Activated naive CD8-positive, alpha-beta T cell treated with anti-CD3 and anti-CD28 coated beads, Interleukin-2, amount 50 U/mL, for 24 hours (primary cell): Measurements from ENCODE around the gene TAF15.

Source experiments
- ATAC-seq: fragments of 150-1000 bp; cut with Tn5 transposase; one replicate; pipeline ENCODE4 v1.10.0; 2021
- DNase-seq: peaks from one replicate; pipeline ENCODE4 v3.0.0; 2021
- H3K27ac Mint-ChIP-seq: one replicate; pipeline ENCODE4 v1.8.0; 2021; ENCODE audit warnings: mild to moderate bottlenecking, mixed read lengths
- H3K27me3 Mint-ChIP-seq: one replicate; pipeline ENCODE4 v1.8.0; 2021; ENCODE audit warnings: mixed read lengths
- H3K36me3 Mint-ChIP-seq: one replicate; pipeline ENCODE4 v1.8.0; 2021; ENCODE audit warnings: low read depth, mixed read lengths
- H3K4me1 Mint-ChIP-seq: one replicate; pipeline ENCODE4 v1.8.0; 2021; ENCODE audit warnings: mixed read lengths
- H3K4me3 Mint-ChIP-seq: one replicate; pipeline ENCODE4 v1.8.0; 2021; ENCODE audit warnings: mild to moderate bottlenecking, moderate library complexity, mixed read lengths
- H3K9me3 Mint-ChIP-seq: one replicate; pipeline ENCODE4 v1.8.0; 2021; ENCODE audit warnings: mixed read lengths

TAF15 gene

DNA sequence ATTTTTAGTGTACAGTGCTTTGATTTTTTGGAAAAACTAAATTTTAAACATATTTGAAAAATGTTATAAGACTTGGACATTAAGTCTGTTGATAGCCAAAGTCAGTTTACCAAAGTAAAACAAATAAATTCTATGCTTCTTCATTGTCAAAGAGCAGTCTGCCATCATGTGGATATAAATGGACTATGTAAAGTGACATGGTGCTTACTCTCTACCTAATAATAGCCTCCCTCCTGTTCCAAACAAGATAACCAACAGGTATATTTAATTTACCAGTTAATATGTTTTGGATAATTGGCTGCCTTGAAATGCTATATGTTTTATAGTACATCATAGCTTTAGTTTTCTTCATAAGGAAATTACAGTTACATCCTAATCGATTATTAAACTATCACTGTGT is 15.9 kb downstream of the TAF15 start:
- no peak for ATAC-seq
- Mint-ChIP-seq H3K4me1 (peaks cover 1% of the 10 kb centered on the region), H3K36me3 (peaks cover 64% of the 10 kb centered on the region), H3K4me3 (no peak overlapping the region), H3K27ac (no peak overlapping the region), H3K27me3 (no peaks in the 10 kb centered on the region), H3K9me3 (no peaks in the 10 kb centered on the region)
- no peak for DNase-seq

DNA sequence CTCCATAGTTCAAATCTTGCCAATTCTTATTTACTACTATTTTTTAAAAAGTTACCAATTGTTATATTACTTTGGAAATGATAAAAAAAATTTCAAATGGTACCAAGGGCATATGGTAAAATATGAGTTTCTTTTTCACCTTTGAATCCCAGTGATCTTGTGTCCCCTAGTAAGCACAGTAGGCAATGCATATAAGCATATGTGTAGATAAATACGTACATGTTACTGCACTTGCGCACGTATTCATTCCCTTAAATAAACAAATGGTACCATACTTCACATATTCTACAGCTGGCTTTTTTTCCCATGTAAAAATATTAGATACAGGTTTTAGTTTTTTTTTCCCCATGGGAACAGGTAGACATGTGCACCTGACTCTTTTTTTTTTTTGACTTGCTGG is 31.8 kb downstream of the TAF15 start:
- H3K4me3 Mint-ChIP-seq: no peak overlapping the region
- peaks cover 6% of the 10 kb centered on the region for H3K4me1 Mint-ChIP-seq
- H3K9me3 Mint-ChIP-seq: no peaks in the 10 kb centered on the region
- no peak for ATAC-seq
- peaks cover 60% of the 10 kb centered on the region for H3K36me3 Mint-ChIP-seq
- H3K27ac Mint-ChIP-seq: no peak overlapping the region
- H3K27me3 Mint-ChIP-seq: no peaks in the 10 kb centered on the region
- DNase-seq: no peak

DNA sequence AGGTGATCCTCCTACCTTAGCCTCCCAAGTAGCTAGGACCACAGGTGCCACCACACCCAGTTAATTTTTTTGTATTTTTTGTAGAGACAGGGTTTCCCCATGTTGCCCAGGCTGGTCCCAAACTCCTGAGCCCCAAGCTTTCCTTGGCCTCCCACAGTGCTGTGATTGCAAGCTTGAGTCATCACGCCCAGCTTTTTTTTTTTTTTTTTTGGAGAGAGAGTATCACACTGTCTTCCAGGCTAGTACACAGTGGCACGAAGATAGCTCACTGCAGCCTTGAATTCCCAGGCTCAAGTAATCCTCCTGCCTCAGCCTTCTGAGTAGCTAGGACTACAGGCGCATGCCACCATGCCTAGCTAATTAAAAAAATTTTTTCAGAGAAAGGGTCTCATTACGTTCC is 32.2 kb downstream of the TAF15 start:
- H3K9me3 Mint-ChIP-seq: no peaks in the 10 kb centered on the region
- peaks cover 56% of the 10 kb centered on the region for H3K36me3 Mint-ChIP-seq
- peaks cover 6% of the 10 kb centered on the region for H3K4me1 Mint-ChIP-seq
- no peak for DNase-seq
- H3K27me3 Mint-ChIP-seq: no peaks in the 10 kb centered on the region
- H3K27ac Mint-ChIP-seq: no peak overlapping the region
- H3K4me3 Mint-ChIP-seq: no peak overlapping the region
- no peak for ATAC-seq

DNA sequence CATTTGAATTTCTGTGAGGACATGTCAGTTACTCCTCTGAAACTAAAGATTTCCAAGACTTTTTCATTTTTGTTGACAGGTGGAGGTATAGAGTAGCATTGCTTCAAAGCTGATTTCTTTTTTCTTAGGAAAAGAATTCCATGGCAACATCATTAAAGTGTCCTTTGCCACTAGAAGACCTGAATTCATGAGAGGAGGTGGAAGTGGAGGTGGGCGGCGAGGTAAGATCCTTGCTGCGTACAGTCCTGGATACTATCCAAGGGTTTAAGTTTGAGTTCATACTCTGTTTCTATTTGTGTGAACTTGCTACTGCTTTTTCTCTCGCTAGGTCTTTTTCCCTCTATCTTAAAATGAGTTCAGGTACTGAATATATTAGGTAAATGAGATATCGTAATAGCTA is 33.0 kb downstream of the TAF15 start:
- Mint-ChIP-seq H3K4me1 (peaks cover 6% of the 10 kb centered on the region), H3K27me3 (no peaks in the 10 kb centered on the region), H3K27ac (no peak overlapping the region), H3K36me3 (peaks cover 50% of the 10 kb centered on the region), H3K9me3 (no peaks in the 10 kb centered on the region), H3K4me3 (no peak overlapping the region)
- DNase-seq (no peak), ATAC-seq (no peak)

DNA sequence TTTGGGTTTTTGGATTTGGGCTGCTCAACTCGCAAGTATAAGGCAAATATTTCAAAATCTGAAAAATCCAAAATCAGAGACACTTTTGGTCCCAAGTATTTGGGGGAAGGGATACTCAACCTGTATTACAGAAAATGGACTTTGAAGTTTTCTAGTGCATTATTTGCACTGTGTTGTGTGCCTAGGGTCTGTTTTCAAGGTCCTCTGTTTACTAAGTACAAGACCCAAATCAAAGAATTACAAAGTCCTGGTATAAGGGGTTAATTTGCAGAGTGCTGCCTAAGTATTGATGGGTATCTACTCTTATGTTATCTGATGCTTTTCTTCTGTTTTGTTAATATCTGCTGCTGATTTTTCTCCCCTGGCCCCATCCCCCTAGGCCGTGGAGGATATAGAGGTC is 34.4 kb downstream of the TAF15 start:
- Mint-ChIP-seq H3K36me3 (peaks cover 50% of the 10 kb centered on the region), H3K27ac (no peak overlapping the region), H3K4me1 (peaks cover 2% of the 10 kb centered on the region), H3K27me3 (no peaks in the 10 kb centered on the region), H3K4me3 (no peak overlapping the region), H3K9me3 (no peaks in the 10 kb centered on the region)
- no peak for DNase-seq
- no peak for ATAC-seq

DNA sequence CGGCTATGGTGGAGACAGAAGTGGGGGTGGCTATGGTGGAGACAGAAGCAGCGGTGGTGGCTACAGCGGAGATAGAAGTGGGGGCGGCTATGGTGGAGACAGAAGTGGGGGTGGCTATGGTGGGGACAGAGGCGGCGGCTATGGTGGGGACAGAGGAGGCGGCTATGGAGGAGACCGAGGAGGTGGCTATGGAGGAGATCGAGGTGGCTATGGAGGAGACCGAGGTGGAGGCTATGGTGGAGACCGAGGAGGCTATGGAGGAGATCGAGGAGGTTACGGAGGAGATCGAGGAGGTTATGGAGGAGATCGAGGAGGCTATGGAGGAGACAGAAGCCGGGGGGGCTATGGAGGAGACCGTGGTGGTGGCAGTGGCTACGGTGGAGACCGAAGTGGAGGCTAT is 35.3 kb downstream of the TAF15 start:
- Mint-ChIP-seq H3K4me3 (no peak overlapping the region), H3K27ac (no peak overlapping the region), H3K9me3 (no peaks in the 10 kb centered on the region), H3K27me3 (no peaks in the 10 kb centered on the region), H3K36me3 (peaks cover 51% of the 10 kb centered on the region), H3K4me1 (peaks cover 3% of the 10 kb centered on the region)
- no peak for DNase-seq
- no peak for ATAC-seq

DNA sequence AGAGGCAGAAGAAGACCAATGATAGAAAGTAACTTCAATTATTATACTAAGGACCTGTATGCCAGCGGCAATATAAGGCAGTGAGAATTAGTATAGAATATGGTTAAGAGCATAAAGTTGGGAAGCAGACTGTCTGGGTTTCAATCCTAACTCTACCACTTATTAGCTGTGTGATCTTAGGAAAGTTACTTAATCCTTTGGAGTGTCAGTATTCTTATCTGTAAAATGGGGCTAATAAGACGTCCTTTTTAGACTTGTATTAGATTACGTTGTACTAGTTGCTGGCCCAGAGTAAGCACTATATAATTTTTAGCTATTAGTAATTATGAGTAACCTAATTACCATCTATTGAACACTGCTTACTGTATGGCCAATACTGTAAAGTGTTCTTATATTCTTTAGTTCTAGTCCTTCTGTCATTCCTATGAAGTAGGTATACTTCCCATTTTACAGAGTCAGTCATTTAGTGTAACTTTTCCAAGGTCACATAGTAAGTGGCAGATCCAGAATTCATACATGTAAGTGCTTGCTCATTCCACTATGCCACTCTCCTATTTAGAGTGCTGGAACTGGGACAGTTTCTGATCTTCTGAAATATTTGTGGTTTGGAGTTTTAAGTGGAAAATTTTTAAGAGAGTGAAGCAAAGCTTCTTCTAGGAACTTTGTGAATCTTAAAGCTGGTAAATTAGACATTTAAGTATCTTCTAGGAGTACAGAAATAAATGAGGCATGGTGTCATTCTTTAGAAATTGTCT is 36.9 kb downstream of the TAF15 start:
- DNase-seq (no peak), ATAC-seq (no peak)
- no peak overlapping the region for H3K4me3 Mint-ChIP-seq
- peaks cover 6% of the 10 kb centered on the region for H3K4me1 Mint-ChIP-seq
- H3K27me3 Mint-ChIP-seq: no peaks in the 10 kb centered on the region
- peaks cover 51% of the 10 kb centered on the region for H3K36me3 Mint-ChIP-seq
- H3K9me3 Mint-ChIP-seq: no peaks in the 10 kb centered on the region
- peak overlapping the region; percentile 12 for H3K27ac Mint-ChIP-seq

DNA sequence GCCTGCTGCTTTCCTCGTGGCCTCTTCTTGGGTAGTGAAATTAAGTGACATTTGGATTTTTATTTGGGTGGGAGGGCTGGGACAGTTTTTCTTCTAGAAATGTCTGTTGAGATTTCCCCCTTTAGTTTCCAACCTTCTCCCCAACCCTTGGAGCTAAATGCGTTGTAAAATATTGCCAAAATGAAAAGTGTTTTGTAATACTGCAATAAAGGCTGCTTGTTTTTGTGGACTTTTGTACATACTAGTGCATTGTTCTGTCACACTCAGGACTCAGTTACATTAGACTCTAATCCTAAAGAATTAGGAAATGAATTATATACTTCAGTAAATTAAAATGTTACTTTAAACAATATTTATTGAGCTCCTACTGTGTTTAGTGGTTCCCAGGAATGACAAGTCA is 37.7 kb downstream of the TAF15 start:
- peaks cover 6% of the 10 kb centered on the region for H3K4me1 Mint-ChIP-seq

DNA sequence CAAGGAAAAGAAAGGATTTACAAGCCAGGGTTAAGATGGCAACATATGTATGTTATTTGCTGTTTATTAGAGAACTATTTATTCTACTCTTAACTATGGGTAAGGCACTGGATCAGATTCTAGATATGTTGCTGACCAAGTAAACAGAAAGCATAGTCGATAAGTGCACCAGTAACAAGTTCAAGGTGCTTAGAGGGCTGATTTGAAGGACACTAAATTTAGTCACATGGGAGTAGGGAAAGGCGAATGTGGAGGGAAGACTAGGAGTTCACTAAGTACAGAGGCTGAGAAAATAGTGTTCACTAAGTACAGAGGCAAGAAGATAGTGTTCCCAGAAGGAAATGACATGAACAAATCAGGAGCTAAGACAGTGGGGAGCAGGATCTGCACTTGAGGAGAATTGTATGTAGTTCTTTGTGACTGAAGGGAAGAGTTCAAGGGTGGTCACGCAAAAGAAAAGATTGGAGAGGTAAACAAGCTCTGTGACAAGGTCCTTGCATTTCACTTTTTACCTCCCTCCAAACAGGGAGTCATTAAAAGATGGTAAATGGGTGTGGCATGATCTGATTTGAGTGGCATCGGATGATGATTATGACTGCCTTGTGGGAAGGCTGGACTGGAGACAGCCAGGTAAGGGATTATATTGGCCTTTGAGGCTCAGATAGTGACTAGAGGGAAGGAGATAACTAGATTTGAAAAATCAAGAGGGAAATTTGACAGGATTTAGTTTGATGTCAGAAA is 38.5 kb downstream of the TAF15 start:
- no peak for ATAC-seq
- Mint-ChIP-seq H3K4me1 (peaks cover 6% of the 10 kb centered on the region), H3K4me3 (no peak overlapping the region), H3K27ac (peak overlapping the region; percentile 5), H3K27me3 (no peaks in the 10 kb centered on the region), H3K36me3 (peaks cover 48% of the 10 kb centered on the region), H3K9me3 (no peaks in the 10 kb centered on the region)
- DNase-seq: no peak

More for the DNA sequence above, 37.7 kb downstream of the TAF15 start:
- DNase-seq: no peak
- no peaks in the 10 kb centered on the region for H3K9me3 Mint-ChIP-seq
- H3K27me3 Mint-ChIP-seq: no peaks in the 10 kb centered on the region
- H3K4me3 Mint-ChIP-seq: no peak overlapping the region
- peaks cover 52% of the 10 kb centered on the region for H3K36me3 Mint-ChIP-seq
- peak overlapping the region; percentile 12 for H3K27ac Mint-ChIP-seq
- no peak for ATAC-seq

DNA sequence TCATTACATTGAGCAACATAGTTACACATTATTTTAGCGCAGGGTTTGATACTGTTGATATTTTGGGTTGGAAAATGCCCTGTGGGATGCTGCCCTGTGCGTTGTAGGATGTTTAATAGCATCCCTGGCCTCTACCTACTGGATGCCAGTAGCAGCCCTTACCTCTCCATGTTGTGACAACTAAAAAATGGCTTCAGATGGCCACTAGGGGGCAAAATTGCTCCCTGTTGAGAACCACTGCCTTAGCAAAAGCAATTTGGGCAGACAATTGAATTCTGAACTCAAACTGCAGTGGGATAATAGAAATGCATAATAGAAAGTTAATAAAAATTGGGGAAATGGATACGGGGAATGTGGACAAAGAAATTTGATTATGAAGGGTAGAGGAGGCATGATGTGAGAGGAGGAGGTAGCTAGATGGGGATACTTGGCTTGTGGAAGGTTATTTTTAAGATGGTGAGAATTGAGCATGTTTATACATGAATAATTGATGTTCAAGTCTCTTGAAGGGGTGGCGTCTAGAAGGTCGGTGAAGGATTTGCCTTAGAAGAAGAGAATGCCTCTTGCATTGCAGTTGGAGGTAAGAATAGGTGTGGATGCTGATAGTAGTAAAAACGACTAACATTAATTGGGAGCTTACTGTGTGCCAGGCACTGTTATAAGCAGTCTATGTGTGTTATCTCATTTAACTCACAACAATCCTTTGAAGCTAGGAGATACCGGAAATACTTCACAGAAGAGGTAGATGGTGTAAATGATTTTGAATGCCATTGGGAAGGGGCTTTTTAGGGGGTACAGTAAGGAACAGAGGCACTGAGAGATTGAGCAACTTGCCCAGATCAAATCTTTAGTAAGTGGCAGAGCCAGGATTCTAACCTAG is 40.4 kb downstream of the TAF15 start:
- no peaks in the 10 kb centered on the region for H3K27me3 Mint-ChIP-seq
- DNase-seq (peak; percentile 59), ATAC-seq (peak; percentile 77)
- no peaks in the 10 kb centered on the region for H3K9me3 Mint-ChIP-seq
- no peak overlapping the region for H3K4me3 Mint-ChIP-seq
- peaks cover 6% of the 10 kb centered on the region for H3K4me1 Mint-ChIP-seq
- peak overlapping the region; percentile 8 for H3K27ac Mint-ChIP-seq
- H3K36me3 Mint-ChIP-seq: peaks cover 38% of the 10 kb centered on the region

DNA sequence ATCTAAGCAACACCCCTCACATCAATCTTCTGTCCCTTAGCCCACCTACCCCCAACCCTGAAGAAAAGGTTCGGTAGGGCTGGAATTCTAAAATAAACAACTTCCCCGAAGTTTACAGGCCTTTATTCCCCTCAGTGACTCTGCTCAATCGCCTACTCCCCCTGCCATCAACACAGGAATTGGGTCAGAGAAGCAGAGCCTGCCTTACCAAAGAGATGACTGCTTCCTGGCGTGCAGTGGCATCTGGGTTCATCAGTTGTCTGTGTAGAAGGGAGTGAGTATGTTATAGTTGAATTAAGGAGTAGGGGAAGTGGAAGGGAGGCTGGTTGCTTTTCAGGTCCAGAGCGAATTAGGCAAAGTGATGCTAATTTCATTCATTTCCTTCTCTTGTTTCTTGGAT is 46.7 kb downstream of the TAF15 start:
- H3K27me3 Mint-ChIP-seq: no peaks in the 10 kb centered on the region
- H3K27ac Mint-ChIP-seq: no peak overlapping the region
- H3K36me3 Mint-ChIP-seq: peaks cover 15% of the 10 kb centered on the region
- DNase-seq (no peak), ATAC-seq (no peak)
- no peaks in the 10 kb centered on the region for H3K9me3 Mint-ChIP-seq
- no peak overlapping the region for H3K4me3 Mint-ChIP-seq
- H3K4me1 Mint-ChIP-seq: peaks cover 4% of the 10 kb centered on the region

DNA sequence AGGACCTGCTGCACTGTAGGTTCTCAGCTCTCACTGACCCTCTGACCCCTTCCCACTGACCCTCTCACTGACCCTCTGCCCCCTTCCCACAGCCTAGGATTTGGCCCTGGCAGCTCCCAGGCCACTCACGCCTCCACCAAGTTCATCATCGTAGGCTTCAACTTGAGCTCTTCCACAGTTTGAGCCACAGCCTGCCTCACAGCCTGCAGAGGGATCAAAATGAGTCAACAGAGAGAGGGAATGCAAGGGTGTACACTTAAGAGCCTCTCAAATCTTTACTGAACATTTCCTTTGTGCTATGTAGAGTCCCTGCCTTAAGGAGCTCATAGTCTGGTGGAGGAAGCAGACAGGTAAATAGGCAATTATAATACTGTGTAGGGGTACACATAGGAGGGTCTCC is 47.3 kb downstream of the TAF15 start:
- DNase-seq: no peak
- peaks cover 4% of the 10 kb centered on the region for H3K4me1 Mint-ChIP-seq
- no peak overlapping the region for H3K4me3 Mint-ChIP-seq
- H3K36me3 Mint-ChIP-seq: peaks cover 10% of the 10 kb centered on the region
- H3K9me3 Mint-ChIP-seq: no peaks in the 10 kb centered on the region
- no peak overlapping the region for H3K27ac Mint-ChIP-seq
- ATAC-seq: peak; percentile 54
- no peaks in the 10 kb centered on the region for H3K27me3 Mint-ChIP-seq

DNA sequence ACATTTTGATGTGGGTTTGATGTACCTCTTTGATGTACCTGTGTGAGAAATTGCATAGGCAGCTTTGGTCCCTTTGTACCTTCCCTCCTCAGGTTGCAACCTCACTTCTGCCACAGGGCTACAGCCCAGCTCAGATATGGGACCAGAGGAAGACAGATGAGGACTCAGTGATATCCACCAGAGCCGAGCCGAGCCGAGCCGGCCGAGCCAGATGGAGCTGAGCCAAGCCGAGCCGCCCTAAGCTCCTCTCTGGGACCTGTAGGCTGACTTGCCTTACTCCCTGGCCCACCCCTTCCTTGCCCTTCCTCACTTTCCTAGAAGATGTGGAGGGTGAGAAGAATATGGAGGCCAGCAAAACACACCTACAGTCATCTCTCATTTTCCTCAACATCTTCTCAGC is 55.6 kb downstream of the TAF15 start:
- Mint-ChIP-seq H3K27ac (no peak overlapping the region), H3K36me3 (no peaks in the 10 kb centered on the region), H3K4me1 (peaks cover 19% of the 10 kb centered on the region), H3K9me3 (no peaks in the 10 kb centered on the region), H3K27me3 (no peaks in the 10 kb centered on the region), H3K4me3 (no peak overlapping the region)
- DNase-seq (no peak), ATAC-seq (no peak)

DNA sequence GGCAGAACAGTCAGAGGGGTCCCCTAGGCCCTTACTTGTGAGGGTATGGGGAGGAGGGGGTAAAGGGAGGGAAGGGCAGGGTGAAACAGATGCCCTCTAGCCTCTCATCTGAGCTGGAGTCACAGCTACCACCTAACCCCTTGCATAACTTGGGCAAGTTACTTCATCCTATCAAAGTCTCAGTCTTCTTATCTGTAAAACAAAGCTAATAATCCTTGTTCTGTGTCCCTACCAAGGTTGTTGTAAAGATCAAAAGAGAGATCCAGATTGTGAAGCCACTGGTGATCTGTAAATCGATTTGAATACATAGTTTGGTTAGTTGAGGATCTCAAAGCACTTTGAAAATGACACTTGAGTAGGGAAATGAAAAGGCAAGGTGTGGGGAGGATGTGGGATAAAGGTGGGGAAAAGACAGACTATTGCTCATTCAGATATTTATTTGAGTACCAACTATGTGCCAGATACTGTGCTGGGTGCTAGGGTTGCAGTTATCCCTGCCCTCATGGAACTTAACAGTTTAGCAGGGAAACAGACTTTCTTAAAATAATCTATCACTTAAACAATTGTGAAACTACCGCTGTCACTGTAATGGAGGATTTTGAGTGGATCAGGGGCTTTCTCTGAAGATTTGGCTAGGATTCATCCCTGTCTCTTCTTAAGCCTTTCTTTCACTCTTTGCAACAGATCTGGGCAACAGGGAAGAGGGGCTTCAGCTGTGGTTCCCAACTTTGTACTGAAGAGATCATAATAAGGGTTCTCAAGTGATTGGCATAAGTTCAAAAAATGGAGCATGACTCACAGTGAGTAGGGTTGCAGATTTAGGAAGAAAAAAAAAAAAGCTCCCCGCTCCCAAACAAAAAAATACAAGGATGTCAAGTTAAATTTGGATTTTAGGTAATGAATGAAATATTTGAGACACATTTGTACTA is 56.4 kb downstream of the TAF15 start:
- H3K9me3 Mint-ChIP-seq: no peaks in the 10 kb centered on the region
- no peak overlapping the region for H3K27ac Mint-ChIP-seq
- DNase-seq: no peak
- H3K36me3 Mint-ChIP-seq: no peaks in the 10 kb centered on the region
- ATAC-seq: peak; percentile 20
- no peak overlapping the region for H3K4me3 Mint-ChIP-seq
- no peaks in the 10 kb centered on the region for H3K27me3 Mint-ChIP-seq
- peaks cover 21% of the 10 kb centered on the region for H3K4me1 Mint-ChIP-seq
